GM18508 (cell line): ENCODE results near the gene ATG4A.
A peak's percentile ranks its signal among the peaks of the same experiment; 100 is the strongest.

ENCODE experiments used
- ATAC-seq: cut with Tn5 transposase; IDR thresholded peaks from one replicate; pipeline ENCODE4 v1.9.1; 2021; ENCODE audit warnings: moderate number of reproducible peaks; ENCODE audit not compliant: insufficient read depth, unreplicated experiment

ATG4A gene

DNA sequence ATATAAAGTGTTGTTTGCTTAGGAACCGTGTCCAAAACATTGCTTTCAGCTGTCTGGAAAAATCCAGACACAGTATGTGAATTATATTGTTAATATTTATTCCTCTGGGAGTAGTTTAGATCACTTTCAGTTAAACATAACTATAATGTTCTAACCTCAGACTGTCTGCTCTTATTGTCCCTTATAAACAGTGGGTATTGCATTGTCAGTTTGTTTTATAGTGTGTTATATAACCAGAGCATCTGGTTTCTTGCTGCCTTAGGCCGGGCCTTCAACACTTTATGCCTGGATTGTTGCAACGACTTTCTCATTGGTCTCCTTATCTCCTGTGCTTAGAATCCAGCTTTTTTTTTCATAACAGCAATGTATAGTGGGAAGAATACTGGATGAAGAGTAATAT is 26.4 kb downstream of the ATG4A start:
- no peak for ATAC-seq

GRCh38 chrX:108121291-108121690 is 29.7 kb downstream of the ATG4A start:
- ATAC-seq = no peak

GRCh38 chrX:108122748-108123147 is 31.2 kb downstream of the ATG4A start:
- no peak for ATAC-seq

- ATAC-seq = no peak
Measured at GRCh38 chrX:108123591-108124366, 32.2 kb downstream of the ATG4A start.

GRCh38 chrX:108126661-108127060 is 35.1 kb downstream of the ATG4A start:
- no peak for ATAC-seq

DNA sequence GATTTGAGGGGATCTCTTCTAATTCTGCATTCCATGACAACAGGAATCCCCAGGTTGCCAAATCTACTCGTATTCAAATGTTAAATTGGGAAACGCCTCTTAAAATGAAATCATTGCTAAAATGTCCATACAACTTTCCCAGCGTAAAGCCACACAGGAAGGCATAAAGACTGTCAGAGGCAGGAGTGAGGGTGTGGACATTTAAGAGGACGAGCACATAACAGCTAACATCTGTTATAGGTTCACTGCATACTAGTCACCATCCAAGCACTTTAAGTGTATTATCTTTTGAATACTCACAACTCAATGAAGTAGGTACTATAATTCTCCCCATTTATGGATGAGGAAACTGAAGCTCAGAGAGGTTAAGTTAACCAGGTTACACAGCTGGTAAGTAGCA is 35.6 kb downstream of the ATG4A start:
- no peak for ATAC-seq

GRCh38 chrX:108130889-108131288 is 39.3 kb downstream of the ATG4A start:
- no peak for ATAC-seq

DNA sequence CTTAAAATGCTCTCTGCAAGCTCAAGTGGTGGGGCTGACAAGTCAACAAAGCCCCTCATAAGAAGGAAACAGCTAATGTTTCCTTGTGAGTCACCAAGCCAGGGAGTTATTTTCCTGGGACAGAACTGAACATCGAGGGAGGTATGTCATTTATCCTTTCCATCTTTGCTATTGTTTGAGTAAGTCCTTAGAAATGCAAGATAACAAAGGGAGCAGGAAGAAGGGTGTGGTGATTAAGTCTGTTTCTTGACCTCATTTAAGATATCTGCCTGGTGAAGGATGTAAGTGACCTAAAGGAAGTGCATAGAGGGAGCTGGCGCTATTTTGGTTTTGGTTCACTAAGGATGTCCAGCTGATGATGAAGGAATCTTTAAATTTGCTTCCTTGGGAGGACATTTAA is 39.9 kb downstream of the ATG4A start:
- ATAC-seq = no peak

DNA sequence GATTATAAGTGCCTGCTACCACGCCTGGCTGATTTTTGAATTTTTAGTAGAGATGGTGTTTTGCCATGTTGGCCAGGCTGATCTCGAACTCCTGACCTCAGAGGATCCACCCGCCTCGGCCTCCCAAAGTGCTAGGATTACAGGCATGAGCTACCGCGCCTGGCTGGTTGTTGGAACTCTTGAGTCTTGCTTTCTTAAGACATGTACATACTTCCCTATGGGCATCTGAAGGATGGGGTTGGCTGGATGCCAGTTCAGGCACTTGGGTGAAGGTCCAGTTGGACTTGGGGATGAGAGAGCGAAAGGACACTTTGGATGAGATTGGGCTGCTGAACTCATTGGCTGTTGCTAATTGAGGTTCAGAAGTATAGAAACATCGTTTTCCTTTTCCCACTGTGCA is 40.5 kb downstream of the ATG4A start:
- ATAC-seq = no peak

GRCh38 chrX:108132876-108133275 is 41.3 kb downstream of the ATG4A start:
- no peak for ATAC-seq

- ATAC-seq = no peak
Measured at GRCh38 chrX:108134724-108135123, 43.1 kb downstream of the ATG4A start.

DNA sequence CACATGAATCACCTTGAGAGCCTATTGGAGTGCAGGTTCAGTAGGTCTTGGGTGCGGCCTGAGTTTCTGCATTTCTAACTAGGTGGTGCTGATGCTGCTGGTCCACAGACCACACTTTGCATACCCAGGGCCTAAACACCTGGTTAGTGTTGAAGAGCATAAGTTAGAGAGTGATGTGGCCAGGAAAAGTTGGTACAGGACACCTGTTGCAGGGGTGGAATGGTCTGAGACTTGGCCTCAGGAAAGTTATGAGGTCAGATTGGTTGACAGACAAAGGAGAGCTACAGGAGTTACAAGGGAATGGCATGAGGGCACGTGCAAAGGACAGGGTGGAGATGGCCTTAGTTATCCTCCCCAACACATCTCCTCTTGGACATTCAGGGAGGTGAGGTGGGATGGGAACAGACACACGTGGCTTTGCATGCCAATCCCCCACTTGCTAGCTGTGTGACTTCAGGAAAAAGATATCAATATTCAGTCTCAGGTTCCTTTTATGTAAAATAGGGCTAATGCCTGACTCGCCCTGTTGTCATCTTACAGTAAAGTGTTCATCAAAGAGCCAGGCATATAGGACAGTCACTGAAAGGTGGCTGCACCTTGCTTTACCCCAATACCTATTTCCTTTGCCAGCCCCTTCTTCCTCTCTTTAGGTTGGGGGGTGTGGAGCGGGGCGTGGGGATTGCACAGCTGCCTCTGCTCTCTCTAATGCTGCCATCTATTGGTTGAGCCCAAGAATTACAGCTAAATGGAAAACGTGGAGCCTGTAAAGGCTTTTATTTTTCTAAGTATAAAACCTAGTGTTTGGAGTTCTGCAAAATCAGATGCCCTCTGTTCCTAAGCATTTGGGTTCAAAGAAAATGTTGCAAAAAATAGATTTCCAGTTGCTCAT is 47.5 kb downstream of the ATG4A start:
- no peak for ATAC-seq

DNA sequence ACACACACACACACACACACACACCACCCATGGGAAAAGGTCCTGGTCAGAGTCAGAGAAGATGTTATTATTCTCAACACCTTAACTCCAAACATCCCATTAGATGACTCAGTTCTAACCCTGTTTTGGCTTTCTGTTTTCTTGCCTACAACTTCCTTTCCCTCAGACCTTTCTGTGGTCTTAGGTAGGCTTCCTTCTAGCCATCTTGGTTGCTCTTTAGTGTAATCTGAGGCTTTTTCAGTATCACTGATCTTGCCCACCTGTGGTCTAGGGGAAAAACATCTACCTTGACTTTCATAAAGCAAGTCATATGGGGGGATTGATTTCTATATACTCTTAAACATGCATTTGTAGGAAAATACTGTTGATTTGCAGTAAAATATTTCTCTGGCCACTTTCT is 56.9 kb downstream of the ATG4A start:
- ATAC-seq = peak; percentile 90

DNA sequence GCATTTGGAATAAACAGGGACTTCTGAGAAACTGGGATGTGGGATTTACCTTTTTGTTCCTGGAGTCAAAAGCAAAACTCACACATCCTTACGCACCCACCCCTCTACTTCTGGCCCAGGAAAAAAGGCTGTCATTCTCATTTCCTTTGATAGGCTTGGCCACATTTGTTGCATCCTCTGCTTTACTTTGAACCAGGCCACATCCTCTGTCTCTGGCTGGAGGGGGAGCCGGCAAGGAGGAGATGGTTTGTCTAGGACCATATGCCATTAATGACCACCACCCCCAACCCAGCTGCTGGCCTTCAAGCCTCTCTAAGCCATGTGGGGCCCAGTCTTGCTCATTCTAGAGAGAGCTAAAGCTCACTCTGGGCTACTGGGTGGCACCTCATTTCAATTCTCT is 64.5 kb downstream of the ATG4A start:
- ATAC-seq = no peak

- ATAC-seq = no peak
Measured at GRCh38 chrX:108156934-108157466, 65.4 kb downstream of the ATG4A start.

DNA sequence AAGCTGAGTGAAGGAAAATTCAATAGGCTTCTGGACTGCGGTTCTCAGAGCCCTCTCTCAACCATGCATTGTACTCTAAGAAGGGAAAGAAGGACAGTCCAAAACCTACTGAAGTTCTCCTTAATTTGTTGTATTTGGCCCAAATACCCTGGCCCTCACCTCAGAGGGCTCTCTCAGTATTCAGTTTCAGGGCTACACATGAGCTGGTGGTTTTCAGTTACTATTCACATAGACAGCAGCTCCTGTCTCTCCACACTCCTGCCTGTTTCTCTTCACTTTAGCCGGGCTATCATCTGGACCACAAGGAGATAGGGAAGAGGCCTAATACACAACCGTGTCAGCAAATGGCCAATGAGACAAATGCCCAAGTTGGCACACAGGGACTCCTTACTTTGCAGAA is 66.0 kb downstream of the ATG4A start:
- ATAC-seq = no peak

- no peak for ATAC-seq
Measured at GRCh38 chrX:108159028-108159670, 67.6 kb downstream of the ATG4A start.

DNA sequence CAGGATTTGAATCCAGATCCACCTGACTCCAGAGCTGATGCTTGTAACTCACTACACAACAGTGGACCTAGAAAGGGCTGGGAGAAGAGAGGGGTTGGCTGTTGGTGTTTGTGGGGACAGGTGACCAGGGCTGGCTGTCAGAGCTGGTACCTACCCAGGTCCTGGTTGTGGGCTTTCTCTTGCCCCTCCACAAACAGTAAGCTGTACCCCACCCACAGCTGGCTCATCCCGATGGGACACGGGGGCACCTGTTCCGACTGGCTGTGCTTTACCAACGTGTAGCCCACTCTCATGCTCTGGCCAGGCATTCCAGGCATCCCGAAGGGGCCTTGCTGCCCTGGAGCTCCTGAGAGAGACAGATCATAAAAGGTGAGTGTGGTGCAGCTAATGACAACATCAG is 68.7 kb downstream of the ATG4A start:
- no peak for ATAC-seq

DNA sequence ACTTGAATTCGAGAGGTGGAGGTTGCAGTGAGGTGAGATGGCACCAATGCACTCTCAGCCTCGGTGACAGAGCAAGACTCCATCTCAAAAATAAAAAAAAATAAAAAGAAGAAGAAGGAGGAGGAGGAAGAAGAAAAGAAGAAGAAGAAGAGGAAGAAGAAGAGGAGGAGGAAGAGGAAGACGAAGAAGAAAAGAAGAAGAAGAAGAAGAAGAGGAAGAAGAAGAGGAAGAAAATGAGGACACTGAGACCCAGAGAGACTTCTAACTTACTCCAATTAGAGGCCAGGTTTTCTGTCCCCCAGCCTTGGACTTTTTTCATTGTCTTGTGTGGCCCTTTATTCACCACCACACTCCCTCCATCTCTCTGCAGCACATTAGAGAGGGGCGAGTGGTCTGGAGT is 70.7 kb downstream of the ATG4A start:
- ATAC-seq = no peak

DNA sequence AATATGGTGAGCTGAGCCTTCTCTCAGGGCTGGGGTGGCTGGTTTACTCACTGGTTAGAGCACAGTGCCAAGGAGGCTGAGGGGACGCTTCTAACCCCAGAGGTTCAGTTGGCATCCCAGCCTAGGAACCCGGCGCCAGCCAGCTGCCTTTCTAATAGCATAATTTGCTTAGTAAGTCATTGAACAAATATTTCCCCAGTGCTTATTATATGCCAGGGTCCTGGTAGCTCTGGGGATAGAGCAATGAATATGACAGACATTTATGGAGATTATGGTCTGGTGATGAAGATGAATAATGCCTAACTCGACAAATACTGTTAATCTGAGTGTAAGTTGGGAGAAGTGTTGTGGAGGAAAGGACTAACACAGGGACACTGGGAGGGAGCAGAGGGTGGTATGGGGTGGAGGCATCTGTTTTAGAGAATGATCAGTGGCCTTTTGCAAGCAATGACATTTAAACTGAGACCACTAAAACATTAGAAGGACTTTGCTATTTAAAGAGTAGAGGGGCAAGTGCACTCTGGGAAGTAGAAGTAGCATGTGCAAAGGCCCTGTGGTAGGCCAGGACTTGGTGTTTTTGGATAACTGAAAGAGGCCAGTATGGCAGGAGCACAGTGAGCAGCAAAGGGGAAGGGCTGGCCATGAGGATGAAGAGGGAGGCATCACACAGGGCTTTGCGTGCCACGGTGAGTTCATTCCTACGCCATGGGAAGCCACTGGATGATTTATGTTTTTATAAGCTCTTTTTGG is 71.9 kb downstream of the ATG4A start:
- ATAC-seq = no peak
